NCI-H2081 treated with DMSO at 0.1 percent for 48 hours (cell line): ENCODE results near the gene LITAFD.
"Not testable (repeated sequence)": the region's sequence is repeated elsewhere in the genome, so short reads cannot be mapped to it uniquely, and the experiment has no call there.

Source experiments
- DNase-seq: peaks from one replicate; lab custom pipeline; 2025; lab: John Stamatoyannopoulos, UW

Gene LITAFD

GRCh38 chr16:8872967-8873865 lies 8.9 kb upstream of the LITAFD start:
- no peak for DNase-seq

GRCh38 chr16:8873866-8874195 lies 8.3 kb upstream of the LITAFD start:
- not testable (repeated sequence) for DNase-seq

GRCh38 chr16:8874388-8874787 lies 7.8 kb upstream of the LITAFD start:
- DNase-seq = no peak

GRCh38 chr16:8875317-8875716 lies 6.8 kb upstream of the LITAFD start:
- not testable (repeated sequence) for DNase-seq

GRCh38 chr16:8877894-8878522 lies 4.1 kb upstream of the LITAFD start:
- DNase-seq = no peak

- DNase-seq = no peak
These were observed 3.6 kb upstream of the LITAFD start for GRCh38 chr16:8878523-8878911.

- no peak for DNase-seq
These were observed 1.2 kb upstream of the LITAFD start for GRCh38 chr16:8880839-8881510.

- no peak for DNase-seq
These were observed 700 bp downstream of the LITAFD start for GRCh38 chr16:8882725-8883377.

GRCh38 chr16:8885674-8886592 lies 3.8 kb downstream of the LITAFD start:
- DNase-seq = no peak

GRCh38 chr16:8886593-8887430 lies 4.7 kb downstream of the LITAFD start:
- no peak for DNase-seq

- DNase-seq = no peak
These were observed 5.2 kb downstream of the LITAFD start for GRCh38 chr16:8887431-8887765.

GRCh38 chr16:8887952-8888560 lies 5.9 kb downstream of the LITAFD start:
- no peak for DNase-seq

- DNase-seq = no peak
These were observed 7.1 kb downstream of the LITAFD start for GRCh38 chr16:8888951-8889892.

- DNase-seq = no peak
These were observed 7.9 kb downstream of the LITAFD start for GRCh38 chr16:8889893-8890548.

- no peak for DNase-seq
These were observed 8.4 kb downstream of the LITAFD start for GRCh38 chr16:8890549-8890921.

GRCh38 chr16:8892101-8892575 lies 10.0 kb downstream of the LITAFD start:
- DNase-seq = no peak

GRCh38 chr16:8893426-8893825 lies 11.3 kb downstream of the LITAFD start:
- no peak for DNase-seq

GRCh38 chr16:8893976-8894690 lies 12.0 kb downstream of the LITAFD start:
- no peak for DNase-seq
